GM21528 (cell line): ENCODE data around the gene SH3PXD2A.

Experiments used
- ATAC-seq: cut with Tn5 transposase; IDR thresholded peaks from one replicate; pipeline ENCODE4 v1.9.1; 2021; ENCODE audit warnings: mild to moderate bottlenecking, moderate library complexity; ENCODE audit not compliant: unreplicated experiment, low FRiP score

Gene SH3PXD2A

DNA sequence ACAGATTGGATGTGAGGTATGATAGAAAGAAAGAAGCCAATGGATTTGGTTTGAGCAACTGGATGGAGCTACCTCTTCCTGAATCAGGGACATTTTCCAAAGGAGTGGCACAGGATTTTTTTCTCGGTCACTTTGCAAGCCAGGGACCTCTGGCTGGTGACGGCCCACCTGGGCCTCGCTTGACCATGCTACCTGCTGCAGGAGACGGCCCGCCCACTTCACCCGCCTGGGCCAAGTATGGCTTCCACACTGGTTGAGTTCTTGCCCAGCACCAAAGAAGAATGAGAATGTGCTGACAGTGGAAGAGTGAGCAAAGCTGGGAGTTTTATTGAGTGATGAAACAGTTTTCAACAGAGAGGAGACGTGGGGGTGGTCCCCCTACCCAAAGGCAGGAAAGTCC, 24.5 kb upstream of the SH3PXD2A start:
- no peak for ATAC-seq

DNA sequence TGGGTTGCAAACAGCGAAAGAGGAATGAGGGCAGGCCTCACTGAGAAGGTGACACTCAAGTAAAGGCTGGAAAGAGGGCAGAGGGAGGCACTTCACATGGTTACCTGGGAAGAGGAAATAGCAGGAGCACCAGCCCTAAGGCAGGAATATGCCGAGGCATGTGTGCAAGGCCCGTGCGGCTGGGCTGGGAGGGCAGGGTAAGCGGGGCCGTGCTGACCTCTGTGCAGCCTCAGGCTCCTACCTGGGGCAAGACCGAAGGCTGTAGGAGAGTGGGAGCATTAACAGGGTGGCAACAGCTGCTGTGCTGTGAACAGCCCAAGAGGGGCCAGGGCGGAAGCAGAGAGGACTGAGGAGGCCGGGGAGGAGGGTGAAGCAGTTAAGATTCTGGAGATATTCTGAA, 24.0 kb upstream of the SH3PXD2A start:
- ATAC-seq: no peak

DNA sequence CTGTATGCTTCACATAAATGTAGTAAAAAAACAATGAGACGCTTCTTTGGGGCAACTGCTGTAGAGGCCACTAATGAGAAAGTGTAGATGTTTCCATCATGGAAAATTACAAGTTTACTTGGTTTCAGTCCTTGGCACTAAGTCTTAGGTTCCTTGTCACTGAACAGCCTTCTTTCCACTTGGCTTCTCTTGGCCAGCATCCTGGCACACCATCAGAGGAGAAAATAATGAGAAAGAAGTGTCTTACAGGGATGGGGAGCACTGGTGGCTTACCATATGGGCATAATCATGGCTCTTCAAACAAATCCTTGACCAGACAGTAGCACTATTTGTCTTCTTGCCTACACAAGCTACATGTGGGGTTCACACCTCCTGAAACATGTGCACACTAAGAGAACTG, 22.5 kb upstream of the SH3PXD2A start:
- ATAC-seq: no peak

GRCh38 chr10:103876155-103876554, 20.8 kb upstream of the SH3PXD2A start:
- no peak for ATAC-seq

GRCh38 chr10:103874730-103875129, 19.4 kb upstream of the SH3PXD2A start:
- ATAC-seq: no peak

DNA sequence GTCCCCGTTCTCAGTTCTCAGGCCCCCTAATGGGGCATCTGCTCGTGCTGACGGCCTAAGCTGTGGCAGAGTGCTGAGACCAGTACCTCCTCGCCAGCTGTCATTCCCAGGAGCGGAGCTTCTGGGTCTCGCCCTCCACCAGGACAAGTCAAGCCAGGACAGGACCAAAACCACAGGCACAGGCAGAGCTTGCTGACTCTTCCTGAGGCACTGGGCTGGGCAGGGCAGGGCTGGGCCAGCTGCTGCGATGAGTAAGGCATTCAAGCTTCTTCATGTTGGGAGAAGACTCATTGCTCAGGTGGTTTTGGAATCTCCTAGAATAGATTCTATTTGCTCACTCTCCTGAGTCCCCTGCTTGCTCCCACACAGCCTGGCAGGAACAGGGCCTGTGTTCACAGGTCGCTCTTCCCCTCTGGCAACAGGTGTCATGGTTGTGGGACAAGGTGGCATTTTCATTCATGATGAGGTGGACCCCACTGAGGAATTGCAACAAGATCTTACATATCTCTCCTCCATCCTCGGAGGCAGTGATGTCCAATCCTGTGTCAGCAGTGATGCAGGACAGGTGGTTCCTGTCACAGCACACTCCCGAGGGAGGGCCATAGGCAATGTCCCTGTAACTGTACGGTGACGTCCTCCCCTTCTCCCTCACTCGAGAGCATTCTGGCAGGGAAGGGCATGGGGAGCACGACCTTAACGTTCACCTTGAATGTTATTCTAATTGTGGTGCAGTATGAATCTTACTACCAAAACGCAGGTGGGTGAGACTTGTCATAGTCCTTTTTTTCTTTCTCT, 17.0 kb upstream of the SH3PXD2A start:
- no peak for ATAC-seq

DNA sequence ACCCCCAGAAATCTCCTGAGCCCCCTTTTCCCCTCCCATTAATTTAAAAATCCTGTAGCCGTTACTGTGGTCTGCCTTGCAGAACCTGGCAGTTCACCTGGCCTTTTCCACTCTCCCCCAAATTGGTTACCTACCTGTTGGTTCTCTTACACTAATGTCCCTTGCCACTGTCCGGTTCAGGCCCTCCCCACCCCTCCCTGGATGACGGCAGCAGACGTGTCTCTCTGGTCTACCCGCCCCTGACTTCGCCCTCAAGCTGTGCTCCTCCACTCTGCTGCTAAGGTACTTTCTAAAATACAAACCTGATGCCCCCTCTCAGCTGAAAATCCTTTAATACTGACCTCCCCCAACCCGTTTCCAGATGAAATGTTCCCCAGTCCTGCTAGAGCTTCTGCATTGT, 15.6 kb upstream of the SH3PXD2A start:
- ATAC-seq: no peak

DNA sequence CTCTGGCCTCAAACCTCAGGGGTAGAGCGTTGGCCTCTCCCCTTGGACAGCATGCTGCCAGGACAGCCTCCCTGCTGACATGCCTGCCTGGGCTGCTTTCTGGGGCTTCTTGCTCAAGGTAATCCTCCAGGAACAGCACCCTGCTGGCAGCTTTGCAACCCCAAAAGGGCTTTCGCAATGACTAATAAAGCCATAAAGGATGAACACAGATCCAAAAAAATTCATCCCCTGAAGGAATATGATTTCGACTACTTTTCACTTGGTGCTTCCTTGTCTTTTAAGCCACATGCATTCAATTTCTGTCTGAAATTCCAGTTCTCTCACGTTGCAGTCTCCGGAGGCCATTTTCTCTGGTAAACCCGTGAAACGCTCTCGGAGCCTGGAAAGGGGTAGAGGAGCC, 15.1 kb upstream of the SH3PXD2A start:
- no peak for ATAC-seq

DNA sequence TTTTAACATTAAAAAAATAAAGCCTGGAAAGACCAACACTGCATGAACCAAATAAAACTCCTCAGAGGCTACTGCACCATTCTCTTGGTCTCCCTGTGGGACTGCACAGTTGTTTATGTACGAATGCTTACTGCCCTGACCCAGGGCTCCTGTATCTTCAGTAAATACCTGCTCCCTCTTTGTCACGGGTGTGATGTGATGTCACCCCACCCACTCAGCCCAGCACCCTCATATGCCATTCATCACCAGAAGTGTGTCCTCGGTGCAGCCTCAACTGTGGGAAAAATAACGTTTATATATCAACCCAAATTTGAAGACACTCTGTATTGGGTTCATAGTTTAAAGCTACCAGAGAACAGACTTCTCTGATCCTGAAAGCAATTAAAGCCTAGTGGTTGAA, 14.0 kb upstream of the SH3PXD2A start:
- ATAC-seq: no peak

GRCh38 chr10:103868200-103868599, 12.8 kb upstream of the SH3PXD2A start:
- no peak for ATAC-seq

DNA sequence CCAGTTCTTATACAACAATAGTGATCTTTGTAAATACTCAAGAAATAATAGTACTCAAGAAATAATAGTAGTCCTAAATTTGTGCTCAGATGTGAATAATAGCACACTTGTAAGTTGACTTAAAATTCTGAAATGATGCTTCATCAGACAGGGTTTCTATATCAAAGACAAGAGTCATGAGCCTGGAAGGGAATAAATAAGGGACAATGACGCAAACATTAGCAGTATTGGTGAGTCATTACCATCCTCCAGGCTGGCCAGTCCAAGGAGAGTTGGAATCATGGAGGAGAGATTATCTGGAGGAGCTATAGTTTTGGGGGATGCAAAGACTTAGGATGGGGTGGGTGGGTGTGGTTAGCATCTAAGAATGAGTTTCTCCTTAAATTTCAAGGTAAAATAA, 6.1 kb upstream of the SH3PXD2A start:
- ATAC-seq: no peak

- ATAC-seq: no peak
These were observed 4.0 kb upstream of the SH3PXD2A start for GRCh38 chr10:103859161-103860086.

- no peak for ATAC-seq
These were observed 3.0 kb upstream of the SH3PXD2A start for GRCh38 chr10:103858360-103858759.

DNA sequence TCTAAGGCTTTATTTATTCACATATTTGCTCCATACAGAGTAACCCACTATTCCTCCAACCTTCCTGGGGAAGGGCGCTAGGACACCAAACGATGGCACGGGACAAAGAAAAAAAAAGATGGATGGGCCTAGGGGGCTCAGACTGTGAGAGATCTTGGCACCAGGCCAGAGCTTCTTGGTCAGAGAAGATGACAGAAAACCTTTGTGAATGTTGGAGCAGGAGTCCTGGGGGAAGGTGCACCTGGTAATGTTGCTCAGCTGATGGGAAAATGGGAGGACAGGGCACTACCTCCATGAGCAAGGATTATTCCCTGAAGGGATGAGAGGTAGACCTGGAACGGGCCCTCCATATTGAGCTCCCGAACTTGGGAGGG, 1.4 kb upstream of the SH3PXD2A start:
- no peak for ATAC-seq

DNA sequence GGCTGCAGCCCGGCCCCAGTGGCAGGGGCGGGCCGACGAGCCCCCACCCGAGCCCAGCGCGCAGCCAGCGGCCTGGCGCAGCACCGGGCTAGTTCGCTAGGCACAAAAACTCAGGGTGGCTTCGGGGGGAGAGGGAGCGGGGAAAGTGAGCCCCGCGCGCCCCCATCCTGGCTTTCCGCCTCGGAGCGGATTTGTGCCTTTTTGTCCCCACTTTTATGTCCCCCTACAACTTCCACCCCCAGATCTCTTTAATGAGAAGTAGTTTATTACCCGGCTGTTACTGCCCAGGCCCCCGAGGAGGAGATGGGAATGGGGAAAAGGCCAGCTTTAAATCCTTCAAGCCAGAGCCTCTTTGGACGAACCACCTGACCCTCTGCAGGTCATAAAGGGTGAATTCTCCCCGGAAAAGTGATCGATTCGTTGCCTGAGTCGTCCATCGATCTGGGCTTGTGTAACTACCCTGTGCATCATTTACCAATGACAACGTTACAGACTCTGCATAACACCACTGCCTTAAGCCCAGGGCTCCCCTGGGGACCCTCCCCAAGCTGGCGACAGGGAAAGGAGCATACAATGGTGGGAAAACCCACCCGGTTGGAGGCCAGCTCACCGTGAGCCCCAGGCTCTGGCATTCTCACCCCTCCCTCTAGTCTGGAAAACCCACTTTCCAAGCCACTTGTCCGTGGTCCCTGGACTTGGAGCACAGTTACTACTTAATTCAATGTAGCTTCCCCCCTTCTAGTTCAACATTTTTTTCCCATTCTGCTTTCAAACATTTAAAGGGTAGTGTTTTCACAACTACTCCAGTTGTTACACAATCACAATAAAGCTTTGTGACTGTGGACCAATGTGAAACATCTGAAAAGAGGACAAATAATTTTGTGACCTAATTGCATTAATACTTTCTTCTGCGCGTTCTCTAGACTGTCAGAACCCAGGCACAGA, 748 bp upstream of the SH3PXD2A start:
- ATAC-seq: no peak

DNA sequence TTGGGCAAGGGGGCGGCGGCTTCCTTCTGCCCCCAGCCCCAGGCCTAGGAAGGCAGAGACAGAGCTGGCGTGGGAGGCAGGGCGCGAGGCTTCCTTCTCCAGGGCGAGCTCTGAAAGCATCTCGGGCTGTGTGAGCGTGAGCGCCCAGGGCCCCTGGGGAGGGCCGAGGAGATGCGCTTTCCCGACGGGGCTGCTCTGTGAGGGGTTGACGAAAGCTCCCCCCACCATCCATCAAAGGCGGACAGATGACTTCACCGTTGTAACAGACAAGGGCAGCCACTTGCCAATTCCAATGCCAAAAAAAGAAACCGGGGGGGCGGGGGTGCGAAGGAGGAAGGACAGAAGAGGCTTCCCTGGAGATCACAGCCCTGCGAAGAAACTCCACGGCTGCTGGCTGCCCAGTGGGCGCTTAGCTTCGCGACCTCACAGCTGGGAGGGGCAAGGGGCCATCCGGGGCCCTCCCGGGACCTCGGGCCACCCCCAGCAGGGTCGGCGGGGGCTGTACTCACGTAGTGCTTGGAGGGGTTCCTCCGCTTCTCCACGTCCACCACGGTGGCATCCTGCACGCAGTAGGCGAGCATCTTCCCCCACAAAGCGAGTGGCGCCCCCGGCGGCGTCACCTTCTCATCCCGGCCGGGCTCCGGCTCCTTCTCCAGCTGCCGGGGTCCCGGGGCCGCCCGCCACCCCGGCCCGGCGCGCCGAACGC, 537 bp downstream of the SH3PXD2A start:
- ATAC-seq: no peak

GRCh38 chr10:103854265-103854685, 1.1 kb downstream of the SH3PXD2A start:
- no peak for ATAC-seq

DNA sequence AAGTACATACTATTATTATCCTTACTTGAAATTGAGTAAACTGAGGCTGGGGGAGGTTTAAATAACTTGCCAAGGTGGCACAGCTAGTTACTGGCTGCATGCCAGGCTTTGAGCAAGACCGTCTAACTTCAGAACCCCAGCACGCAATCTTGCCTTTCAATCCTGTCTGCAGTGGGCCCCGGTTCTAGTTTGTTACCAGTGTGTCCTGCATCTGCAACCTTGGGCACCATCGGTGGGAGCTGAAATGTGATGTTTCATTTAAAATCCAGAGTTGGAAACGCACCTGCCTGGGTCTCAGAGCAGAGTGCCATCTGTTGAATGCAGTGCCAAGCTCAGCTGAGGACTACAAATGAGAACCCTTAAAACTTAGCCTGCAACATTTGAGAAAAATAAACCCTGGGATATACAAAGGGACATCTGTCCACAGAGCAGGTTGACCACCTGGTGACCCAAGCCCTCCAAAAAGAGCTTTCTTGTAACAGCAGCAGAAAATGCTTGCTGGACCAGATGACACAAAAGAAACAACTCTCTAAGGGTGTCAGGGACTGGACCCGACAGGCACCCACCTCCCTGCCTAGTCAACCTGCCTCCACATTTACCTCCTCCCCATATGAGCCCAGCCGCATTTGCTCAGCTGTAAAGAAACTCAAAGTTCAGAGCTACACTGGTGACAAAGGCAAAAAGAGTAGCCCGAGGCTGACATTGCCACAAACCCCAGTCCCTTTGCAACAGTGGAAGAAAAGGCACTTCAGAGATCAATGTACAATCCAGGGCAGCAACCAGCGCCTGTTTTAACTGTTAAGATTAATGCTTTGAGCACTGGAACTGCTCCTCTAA, 1.7 kb downstream of the SH3PXD2A start:
- no peak for ATAC-seq

DNA sequence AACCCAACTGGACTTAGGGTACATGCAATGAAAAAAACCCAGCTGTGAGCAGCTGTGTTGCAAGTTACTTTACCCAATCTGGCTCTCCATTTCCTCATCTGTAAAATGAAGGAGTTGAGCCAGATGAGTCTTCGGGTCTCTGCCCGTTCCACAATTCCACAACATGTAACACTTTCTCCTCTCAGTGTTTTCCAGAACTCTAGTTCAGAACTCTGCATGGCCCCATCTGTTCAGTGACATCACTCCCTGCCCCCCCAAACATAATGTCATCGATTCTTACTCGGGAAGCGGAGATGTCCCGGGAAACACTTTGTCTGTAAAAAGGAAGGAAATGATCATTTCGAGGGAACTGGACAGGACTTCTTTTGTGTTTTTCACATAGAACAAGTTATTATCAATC, 2.5 kb downstream of the SH3PXD2A start:
- no peak for ATAC-seq
